GM03348 (cell line): ENCODE measurements around the gene FKBP1A.
"Not testable (repeated sequence)": the region's sequence is repeated elsewhere in the genome, so short reads cannot be mapped to it uniquely, and the experiment has no call there.

Source experiments
- DNase-seq: peaks from one replicate; pipeline ENCODE4 v3.0.0; 2012; ENCODE audit warnings: low spot score

FKBP1A gene

DNA sequence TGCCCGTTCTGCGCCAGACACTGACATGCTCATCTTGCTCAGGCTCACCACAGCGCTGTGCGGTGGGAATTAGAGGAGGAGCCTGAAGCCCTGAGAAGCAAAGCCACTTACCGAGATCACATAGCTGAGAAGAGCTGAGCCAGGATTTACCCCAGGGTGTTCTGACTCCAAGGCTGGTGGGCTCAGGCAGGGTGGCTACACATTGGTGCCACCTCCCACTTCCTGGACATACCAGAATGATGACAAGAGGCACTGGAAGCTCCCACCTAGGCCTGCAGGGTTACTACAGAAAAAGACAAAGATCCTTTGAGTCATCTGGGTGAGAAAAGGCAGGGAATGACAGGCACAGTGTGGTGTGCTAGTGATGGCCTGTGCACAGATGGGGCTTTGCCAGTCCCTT is 24.4 kb upstream of the FKBP1A start:
- DNase-seq: peak; percentile 31

GRCh38 chr20:1415667-1416468 is 23.0 kb upstream of the FKBP1A start:
- DNase-seq: peak; percentile 76

GRCh38 chr20:1414982-1415381 is 22.1 kb upstream of the FKBP1A start:
- DNase-seq: no peak

GRCh38 chr20:1405801-1406200 is 12.9 kb upstream of the FKBP1A start:
- no peak for DNase-seq

DNA sequence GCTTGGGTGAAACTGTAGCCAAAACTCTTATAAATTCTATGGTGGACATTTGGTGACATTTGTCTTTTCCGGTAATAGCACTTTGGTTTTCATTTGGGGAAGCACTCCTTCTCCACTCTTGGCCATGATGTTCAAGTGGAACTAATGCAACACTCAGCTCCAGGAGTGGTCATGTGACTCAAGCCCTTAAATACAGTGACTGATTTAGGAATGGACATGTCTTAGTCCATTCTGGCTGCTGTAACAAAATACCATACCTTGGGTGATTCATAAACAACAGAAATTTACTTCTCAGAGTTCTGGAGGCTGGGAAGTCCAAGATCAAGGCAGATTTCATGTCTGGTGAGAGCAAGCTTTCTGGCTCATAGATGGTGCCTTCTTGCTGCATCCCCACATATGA is 10.8 kb upstream of the FKBP1A start:
- DNase-seq: no peak

DNA sequence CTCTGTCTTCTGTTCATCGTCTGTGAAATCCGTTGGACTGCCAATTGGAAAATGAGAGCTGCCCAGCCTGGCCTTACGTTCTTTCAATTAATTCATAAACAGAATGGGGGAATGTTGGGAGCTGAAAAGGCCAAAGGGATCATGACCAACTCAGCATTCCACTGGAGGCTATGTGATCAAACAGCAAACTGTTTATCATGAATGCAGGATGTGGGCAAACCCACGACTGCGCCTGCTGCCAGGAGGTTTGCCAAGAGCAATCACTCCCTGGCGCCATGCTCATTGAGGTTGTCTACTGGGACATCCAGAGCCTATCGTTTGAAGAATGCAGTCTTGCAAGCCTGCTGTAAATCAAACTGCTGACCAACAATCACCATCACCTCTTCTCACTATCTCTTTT is 9.3 kb upstream of the FKBP1A start:
- no peak for DNase-seq

GRCh38 chr20:1401451-1401907 is 8.6 kb upstream of the FKBP1A start:
- no peak for DNase-seq

DNA sequence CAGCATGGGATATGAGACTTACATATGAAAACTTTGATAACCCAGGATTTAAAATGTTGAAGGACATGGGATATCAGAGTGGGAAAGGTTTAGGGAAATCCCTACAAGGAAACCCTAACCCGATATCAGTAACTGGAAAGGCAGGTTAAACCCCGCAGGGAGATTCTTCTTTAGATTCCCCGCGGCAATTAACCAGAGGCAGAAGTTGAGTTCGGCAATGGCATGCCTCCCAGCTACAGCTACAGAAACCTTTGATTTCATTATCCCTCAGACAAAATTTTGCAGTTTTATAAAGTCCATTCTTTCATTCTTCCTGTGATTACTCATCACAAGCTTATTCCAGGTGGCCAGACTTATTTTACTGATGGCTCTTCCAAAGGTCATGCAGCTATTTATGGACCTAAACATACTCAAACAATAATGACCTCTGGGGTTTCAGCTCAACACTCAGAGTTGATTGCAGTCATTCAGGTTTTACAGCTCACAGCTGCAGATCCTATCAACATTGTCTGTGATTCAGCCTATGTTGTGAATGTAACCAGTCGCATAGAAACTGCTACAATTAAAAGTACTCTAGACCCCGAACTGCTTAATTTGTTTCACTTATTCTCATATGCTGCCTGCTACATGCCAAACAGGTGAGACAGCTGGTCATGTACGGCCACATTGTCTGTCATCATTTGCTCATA is 7.0 kb upstream of the FKBP1A start:
- DNase-seq: not testable (repeated sequence)

DNA sequence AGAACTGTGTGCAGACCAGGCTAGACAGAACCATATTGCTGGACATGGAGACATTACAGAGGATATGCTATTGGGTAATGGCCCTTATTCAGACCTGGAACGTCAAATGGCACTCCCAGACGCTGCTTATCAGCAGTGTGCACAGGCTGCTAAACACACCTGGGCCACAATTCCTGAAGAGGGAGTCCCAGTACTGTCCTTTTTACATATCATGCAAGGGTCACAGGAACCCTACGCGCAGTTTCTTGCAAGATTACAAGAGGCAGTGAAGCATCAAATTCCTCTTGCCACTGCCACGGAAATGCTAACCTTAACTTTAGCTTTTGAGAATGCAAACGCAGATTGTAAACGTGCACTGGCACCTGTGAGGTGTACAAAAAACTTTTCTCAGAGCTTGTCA is 5.3 kb upstream of the FKBP1A start:
- not testable (repeated sequence) for DNase-seq

DNA sequence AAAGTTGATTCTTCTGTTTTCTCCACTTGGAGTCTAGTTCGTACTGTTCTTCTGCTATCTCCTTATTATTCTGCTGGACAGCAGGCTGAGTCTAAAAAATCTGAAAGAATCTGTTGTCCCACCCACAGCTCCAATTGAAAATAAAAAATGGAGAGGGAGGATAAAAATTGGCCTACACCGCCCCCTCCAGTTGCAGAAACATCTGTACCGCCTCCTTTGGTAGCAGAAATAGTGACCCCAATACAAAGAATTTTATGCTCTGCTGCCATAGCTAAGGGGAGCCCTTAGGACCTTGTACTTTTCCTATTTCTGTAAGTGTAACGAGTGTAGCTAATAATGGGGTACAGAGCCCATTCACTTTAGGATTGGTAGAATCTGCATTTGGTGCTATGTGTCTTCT is 4.9 kb upstream of the FKBP1A start:
- no peak for DNase-seq

- no peak for DNase-seq
Measured at GRCh38 chr20:1396702-1397101, 3.8 kb upstream of the FKBP1A start.

DNA sequence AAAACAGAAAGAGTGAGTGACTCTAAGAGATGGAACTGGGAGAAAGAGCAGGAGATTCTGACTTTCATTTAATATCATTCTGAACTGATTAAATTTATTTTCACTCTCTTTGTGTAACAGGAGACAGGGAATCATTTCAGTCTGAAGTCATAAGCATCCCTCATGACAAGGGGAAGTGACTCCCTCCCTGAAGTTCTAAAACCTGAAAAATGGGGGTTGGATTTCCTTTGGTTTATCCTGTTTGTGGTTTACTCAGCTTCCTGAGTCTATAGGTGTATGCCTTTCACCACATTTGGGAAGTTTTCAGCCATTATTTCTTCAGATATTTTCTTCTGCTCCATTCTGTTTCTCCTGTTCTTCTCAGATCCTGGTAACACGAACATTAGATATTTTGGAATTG is 3.4 kb upstream of the FKBP1A start:
- no peak for DNase-seq

- DNase-seq: no peak
Measured at GRCh38 chr20:1394686-1395085, 1.8 kb upstream of the FKBP1A start.

DNA sequence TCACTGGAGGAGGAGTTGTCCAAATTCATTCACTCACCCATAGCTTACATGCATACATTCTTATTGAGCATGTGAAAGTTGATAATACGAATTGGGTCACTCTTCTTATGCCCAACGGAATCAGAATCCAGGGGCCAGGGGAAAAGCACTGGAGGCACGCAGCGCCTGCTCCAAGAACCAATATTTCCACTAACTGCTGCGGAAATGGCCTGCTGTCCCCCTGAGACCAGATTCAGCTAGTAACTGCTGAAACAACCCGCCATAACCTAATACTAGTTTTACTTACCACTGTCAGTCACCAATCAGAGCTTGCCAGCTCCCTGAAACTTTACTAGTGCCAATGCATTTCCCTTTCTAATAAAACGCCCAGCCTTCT is 641 bp upstream of the FKBP1A start:
- no peak for DNase-seq

DNA sequence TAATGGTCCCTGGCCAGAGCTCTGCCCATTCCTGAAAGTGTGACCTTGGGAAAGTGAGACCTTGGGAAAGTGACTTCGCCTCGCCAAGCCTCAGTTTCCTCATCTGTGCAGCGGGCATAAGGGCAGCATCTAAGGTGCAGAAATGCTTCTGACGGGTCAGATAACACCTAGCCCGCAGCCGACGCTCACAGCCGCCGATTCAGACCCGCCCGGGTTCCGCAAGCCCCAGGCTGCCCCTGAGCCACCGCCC is 486 bp downstream of the FKBP1A start:
- peak; percentile 41 for DNase-seq

GRCh38 chr20:1391640-1392442 is 1.0 kb downstream of the FKBP1A start:
- DNase-seq: peak; percentile 27

- DNase-seq: no peak
Measured at GRCh38 chr20:1390581-1391403, 2.1 kb downstream of the FKBP1A start.

DNA sequence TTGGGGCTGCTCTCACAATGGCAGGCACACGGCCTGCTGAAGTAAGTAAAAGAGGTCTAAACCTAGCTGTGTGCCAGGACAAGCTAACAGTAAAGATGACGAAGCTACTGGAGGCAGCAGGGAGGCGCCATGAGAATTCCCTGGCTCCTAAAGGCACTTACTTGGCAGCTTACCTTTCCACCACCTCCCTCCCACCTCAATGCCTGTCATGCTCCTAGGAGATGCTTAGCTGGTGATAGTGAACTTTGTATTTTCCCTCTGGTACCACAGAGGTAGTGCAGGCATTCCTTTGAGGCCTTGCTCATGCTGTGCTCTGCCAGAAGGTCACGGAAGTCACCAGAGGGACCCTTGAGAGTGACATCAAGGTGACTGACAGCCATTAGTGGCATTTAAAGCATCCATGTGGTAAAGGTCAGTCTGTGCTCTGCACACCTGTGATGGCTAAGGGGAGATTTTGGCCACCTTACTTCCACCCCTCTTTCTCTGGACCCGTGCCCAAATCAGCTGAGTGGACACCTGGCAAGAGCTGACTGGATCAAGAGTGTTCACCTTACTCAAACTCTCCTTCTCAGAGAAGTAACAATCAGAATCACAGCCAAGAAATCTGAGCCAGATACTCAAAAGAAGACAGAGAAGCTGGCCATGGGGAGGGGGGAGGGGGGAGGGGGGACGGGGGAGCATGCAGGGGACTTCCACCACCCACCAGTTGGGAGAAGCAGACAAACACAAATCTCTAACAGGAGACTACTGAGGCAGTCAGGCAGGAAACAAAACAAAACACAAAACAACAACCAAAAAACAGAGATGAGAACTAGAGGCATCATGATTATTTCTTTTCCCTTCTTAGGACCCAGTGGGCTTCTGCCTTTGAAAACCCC is 2.9 kb downstream of the FKBP1A start:
- DNase-seq: no peak

- no peak for DNase-seq
Measured at GRCh38 chr20:1388741-1389483, 3.9 kb downstream of the FKBP1A start.

DNA sequence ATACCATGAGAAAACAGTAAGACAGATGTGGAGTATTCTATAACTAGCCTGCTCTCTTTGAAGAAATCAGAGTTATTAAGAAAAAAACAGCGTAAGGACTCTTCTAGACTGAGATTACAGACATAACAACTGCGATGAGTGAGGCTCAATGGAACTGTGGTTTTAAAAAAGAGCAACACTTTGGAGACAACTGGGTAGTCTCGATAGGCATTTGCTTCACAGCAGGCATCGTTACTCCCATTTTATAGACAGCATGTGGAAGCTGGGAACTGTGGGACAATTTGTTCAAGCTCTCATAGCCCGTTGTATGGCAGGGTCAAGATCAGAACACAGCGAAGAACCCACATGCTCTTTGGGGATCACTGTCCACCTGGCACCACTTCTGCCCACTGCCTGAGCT is 4.6 kb downstream of the FKBP1A start:
- no peak for DNase-seq

DNA sequence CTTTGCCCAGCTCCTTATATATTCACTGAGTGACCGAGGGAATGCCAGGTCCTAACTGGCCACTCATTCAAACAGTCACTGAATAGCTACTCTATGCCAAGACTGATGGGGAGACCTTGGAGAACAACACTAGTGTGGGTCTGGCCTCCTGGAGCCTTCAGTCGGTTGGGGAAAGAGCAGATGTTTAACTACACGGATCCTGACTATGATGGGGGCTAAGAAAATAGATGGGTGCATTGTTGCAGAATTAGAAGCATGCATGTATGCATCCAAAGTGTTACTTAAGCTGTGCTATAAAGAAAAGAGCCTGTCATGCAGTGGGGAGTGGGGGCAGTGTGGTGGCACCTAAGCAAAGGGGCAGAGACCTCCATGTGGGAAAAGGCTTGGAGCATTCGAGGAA is 6.5 kb downstream of the FKBP1A start:
- DNase-seq: no peak
